Measurements from ENCODE around the gene PF4V1.

The PF4V1 gene

DNA sequence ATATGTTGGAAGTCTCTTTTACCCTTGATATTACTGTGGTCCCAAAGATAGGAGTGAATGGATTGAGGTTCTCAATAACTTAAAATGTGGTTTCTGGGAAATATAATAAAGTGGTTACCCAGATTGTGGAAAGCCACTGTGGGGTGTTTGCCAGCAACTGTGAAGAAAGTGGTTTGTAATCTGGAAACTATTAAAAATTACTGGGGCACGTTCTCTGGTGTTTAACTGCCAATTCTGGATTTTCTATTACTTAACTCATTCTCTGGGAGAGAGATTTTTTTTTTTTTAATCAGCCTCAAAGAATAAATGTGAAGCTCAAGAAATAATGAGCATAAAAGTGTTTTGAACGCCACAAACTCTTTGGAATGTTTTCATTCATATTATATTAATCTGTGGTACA, 21.5 kb upstream of the PF4V1 start:
- TF ChIP-seq KLF7 (tag by site-specific recombination; IDR thresholded peaks at IDR 0.05; ENCODE audit: borderline replicate concordance) (no peak), ZNF747 (tag by site-specific recombination; IDR thresholded peaks at IDR 0.05) (no peak), ZNF530 (tag by site-specific recombination; IDR thresholded peaks at IDR 0.05; ENCODE audit: low read depth) (no peak), ZNF221 (tag by site-specific recombination; IDR thresholded peaks at IDR 0.05; ENCODE audit: borderline replicate concordance) (no peak), ZFP41 (tag by site-specific recombination; IDR thresholded peaks at IDR 0.05; ENCODE audit: borderline replicate concordance) (no peak), ZNF132 (tag by site-specific recombination; IDR thresholded peaks at IDR 0.05; ENCODE audit: borderline replicate concordance) (no peak), ZNF140 (tag by site-specific recombination; IDR thresholded peaks at IDR 0.05) (no peak), ZNF274 (IDR thresholded peaks at IDR 0.05; ENCODE audit: low read length) (no peak), ZNF274 (tag by site-specific recombination; IDR thresholded peaks at IDR 0.05; ENCODE audit: borderline replicate concordance) (no peak), ZNF555 (tag by site-specific recombination; conservative IDR thresholded peaks at IDR 0.05) (no peak)
- TF ChIP-seq, protein P1, sequence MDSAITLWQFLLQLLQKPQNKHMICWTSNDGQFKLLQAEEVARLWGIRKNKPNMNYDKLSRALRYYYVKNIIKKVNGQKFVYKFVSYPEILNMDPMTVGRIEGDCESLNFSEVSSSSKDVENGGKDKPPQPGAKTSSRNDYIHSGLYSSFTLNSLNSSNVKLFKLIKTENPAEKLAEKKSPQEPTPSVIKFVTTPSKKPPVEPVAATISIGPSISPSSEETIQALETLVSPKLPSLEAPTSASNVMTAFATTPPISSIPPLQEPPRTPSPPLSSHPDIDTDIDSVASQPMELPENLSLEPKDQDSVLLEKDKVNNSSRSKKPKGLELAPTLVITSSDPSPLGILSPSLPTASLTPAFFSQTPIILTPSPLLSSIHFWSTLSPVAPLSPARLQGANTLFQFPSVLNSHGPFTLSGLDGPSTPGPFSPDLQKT (IDR thresholded peaks at IDR 0.05; ENCODE audit: borderline replicate concordance, low read depth, low read length), result no peak
- TF ChIP-seq, protein P2, sequence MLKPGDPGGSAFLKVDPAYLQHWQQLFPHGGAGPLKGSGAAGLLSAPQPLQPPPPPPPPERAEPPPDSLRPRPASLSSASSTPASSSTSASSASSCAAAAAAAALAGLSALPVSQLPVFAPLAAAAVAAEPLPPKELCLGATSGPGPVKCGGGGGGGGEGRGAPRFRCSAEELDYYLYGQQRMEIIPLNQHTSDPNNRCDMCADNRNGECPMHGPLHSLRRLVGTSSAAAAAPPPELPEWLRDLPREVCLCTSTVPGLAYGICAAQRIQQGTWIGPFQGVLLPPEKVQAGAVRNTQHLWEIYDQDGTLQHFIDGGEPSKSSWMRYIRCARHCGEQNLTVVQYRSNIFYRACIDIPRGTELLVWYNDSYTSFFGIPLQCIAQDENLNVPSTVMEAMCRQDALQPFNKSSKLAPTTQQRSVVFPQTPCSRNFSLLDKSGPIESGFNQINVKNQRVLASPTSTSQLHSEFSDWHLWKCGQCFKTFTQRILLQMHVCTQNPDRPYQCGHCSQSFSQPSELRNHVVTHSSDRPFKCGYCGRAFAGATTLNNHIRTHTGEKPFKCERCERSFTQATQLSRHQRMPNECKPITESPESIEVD (tag by site-specific recombination; IDR thresholded peaks at IDR 0.05), result no peak
- Histone ChIP-seq H3K9me3 (ENCODE audit: control insufficient read depth, insufficient read depth, low read depth, low read length) (no peaks in the 10 kb centered on the region), H3K4me1 (ENCODE audit: control insufficient read depth, insufficient read depth, low read length) (no peaks in the 10 kb centered on the region), H3K4me3 (ENCODE audit: low read depth, low read length) (no peak overlapping the region), H3K36me3 (ENCODE audit: control insufficient read depth in 2 of 2, insufficient read depth in 1 of 2, low read length in 2 of 2) (no peaks in the 10 kb centered on the region), H3K27ac (ENCODE audit: extremely low read depth, low read depth, low read length) (no peak overlapping the region)
- CTCF ChIA-PET, result interaction anchor here (0.6 kb wide), 1 partner anchor 159 kb away, joined by 3 read pairs; no protein-coding TSS in a partner anchor
- POLR2A ChIA-PET, result no interaction called here

- Histone ChIP-seq H3K4me3 (ENCODE audit: low read depth, low read length) (no peak overlapping the region), H3K27ac (ENCODE audit: extremely low read depth, low read depth, low read length) (no peak overlapping the region), H3K9me3 (ENCODE audit: control insufficient read depth, insufficient read depth, low read depth, low read length) (no peaks in the 10 kb centered on the region), H3K4me1 (ENCODE audit: control insufficient read depth, insufficient read depth, low read length) (no peaks in the 10 kb centered on the region), H3K36me3 (ENCODE audit: control insufficient read depth in 2 of 2, insufficient read depth in 1 of 2, low read length in 2 of 2) (no peaks in the 10 kb centered on the region)
- POLR2A ChIA-PET, result no interaction called here
- no peak for TF ChIP-seq ZNF488 (tag by site-specific recombination; IDR thresholded peaks at IDR 0.05)
- no peak for TF ChIP-seq ZNF610 (tag by site-specific recombination; IDR thresholded peaks at IDR 0.05; ENCODE audit: borderline replicate concordance)
- TF ChIP-seq ZNF843 (tag by site-specific recombination; IDR thresholded peaks at IDR 0.05), result no peak
- TF ChIP-seq, protein P3, sequence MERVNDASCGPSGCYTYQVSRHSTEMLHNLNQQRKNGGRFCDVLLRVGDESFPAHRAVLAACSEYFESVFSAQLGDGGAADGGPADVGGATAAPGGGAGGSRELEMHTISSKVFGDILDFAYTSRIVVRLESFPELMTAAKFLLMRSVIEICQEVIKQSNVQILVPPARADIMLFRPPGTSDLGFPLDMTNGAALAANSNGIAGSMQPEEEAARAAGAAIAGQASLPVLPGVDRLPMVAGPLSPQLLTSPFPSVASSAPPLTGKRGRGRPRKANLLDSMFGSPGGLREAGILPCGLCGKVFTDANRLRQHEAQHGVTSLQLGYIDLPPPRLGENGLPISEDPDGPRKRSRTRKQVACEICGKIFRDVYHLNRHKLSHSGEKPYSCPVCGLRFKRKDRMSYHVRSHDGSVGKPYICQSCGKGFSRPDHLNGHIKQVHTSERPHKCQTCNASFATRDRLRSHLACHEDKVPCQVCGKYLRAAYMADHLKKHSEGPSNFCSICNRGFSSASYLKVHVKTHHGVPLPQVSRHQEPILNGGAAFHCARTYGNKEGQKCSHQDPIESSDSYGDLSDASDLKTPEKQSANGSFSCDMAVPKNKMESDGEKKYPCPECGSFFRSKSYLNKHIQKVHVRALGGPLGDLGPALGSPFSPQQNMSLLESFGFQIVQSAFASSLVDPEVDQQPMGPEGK (tag by site-specific recombination; IDR thresholded peaks at IDR 0.05), result no peak
- no peak for TF ChIP-seq PRDM2 (tag by site-specific recombination; IDR thresholded peaks at IDR 0.05; ENCODE audit: borderline replicate concordance)
- no peak for TF ChIP-seq HOXD13 (CRISPR knock-in tag; IDR thresholded peaks at IDR 0.05; ENCODE audit: borderline replicate concordance)
- TF ChIP-seq KLF9 (tag by site-specific recombination; IDR thresholded peaks at IDR 0.05; ENCODE audit: low read depth), result no peak
- TF ChIP-seq ZNF529 (tag by site-specific recombination; IDR thresholded peaks at IDR 0.05; ENCODE audit: insufficient replicate concordance), result no peak
- no peak for TF ChIP-seq ZNF274 (IDR thresholded peaks at IDR 0.05; ENCODE audit: low read length)
- no peak for TF ChIP-seq ZNF274 (tag by site-specific recombination; IDR thresholded peaks at IDR 0.05; ENCODE audit: borderline replicate concordance)
- TF ChIP-seq ZNF366 (tag by site-specific recombination; conservative IDR thresholded peaks at IDR 0.05), result no peak
- CTCF ChIA-PET, result interaction anchor here (0.6 kb wide), 1 partner anchor 132 kb away, joined by 3 read pairs; no protein-coding TSS in a partner anchor
Observed at GRCh38 chr4:73832651-73833237, 20.4 kb upstream of the PF4V1 start.
